Vagina (tissue), 2 donors: ENCODE measurements around the gene LIPG. TPM values are rescaled to one million over a fixed set of nuclear protein-coding genes. Genes with fewer than 3 reads are reported as not detected.

Experiments used
- DNase-seq, 2 donors: peaks; one replicate each; pipeline ENCODE4 v3.0.0-alpha.2; 2017; ENCODE audit errors: extremely low spot score in 2 of 2
- H3K27ac ChIP-seq: fragments of 200-600 bp; sonication (generic); one replicate; pipeline ENCODE4 v1.5.1; 2019
- H3K27me3 ChIP-seq: fragments of 200-600 bp; sonication (generic); one replicate; pipeline ENCODE4 v1.5.1; 2019
- H3K36me3 ChIP-seq, 2 donors: fragments of 200-600 bp; sonication (generic); one replicate each; pipeline ENCODE4 v1.5.1; 2017 to 2019
- H3K4me1 ChIP-seq: fragments of 200-600 bp; sonication (generic); one replicate; pipeline ENCODE4 v1.5.1; 2019
- H3K4me3 ChIP-seq, 2 donors: fragments of 200-600 bp; sonication (generic); 1 replicate in 1 of 2; 2 replicates in 1 of 2; pipeline ENCODE4 v1.5.1; 2016 to 2019
- H3K9me3 ChIP-seq: fragments of 200-600 bp; sonication (generic); one replicate; pipeline ENCODE4 v1.5.1; 2019
- POLR2A ChIP-seq, 2 donors: fragments of 450-650 bp; IDR thresholded peaks; one replicate each; pipeline ENCODE4 v1.6.1; 2017; ENCODE audit warnings: antibody characterized with exemption in 2 of 2, mild to moderate bottlenecking in 2 of 2, moderate library complexity in 2 of 2
- POLR2AphosphoS5 ChIP-seq, 2 donors: sonication (generic); formaldehyde crosslinking; IDR thresholded peaks; one replicate each; pipeline ENCODE4 v1.9.0; 2017; ENCODE audit warnings: antibody characterized with exemption in 2 of 2, mild to moderate bottlenecking in 2 of 2, low read depth in 1 of 2; ENCODE audit not compliant: insufficient read depth in 1 of 2
- intact Hi-C: fragments of 100-400 bp; cut with DNase I; formaldehyde crosslinking; loops from one replicate; pipeline ENCODE4 v1.15.1; 2023
- total RNA-seq: library from RNA; depleted of rRNA; stranded (reverse); fragments of >200 nt; gene quantifications from one replicate; pipeline ENCODE4 v1.2.3, GENCODE V29; 2016
- TF ChIP-seq, protein P1 (sequence below), 3 experiments: fragments of 450-650 bp in 2 of 3; fragments of 200-600 bp in 1 of 3; sonication (generic) in 1 of 3; IDR thresholded peaks; one replicate each; pipeline ENCODE4 v1.5.1; 2017 to 2019; ENCODE audit warnings: antibody characterized with exemption in 3 of 3, mild to moderate bottlenecking in 2 of 3, moderate library complexity in 2 of 3

Gene LIPG
- total RNA-seq, 1 donor from 2014 or later: 1.7 TPM

GRCh38 chr18:49534846-49535601 is 26.8 kb upstream of the LIPG start:
- Histone ChIP-seq H3K4me3 (no peak overlapping the region), H3K36me3 (no peaks in the 10 kb centered on the region), H3K27me3 (no peaks in the 10 kb centered on the region), H3K27ac (no peak overlapping the region), H3K9me3 (no peaks in the 10 kb centered on the region), H3K4me1 (no peaks in the 10 kb centered on the region)
- no peak for DNase-seq
- TF ChIP-seq, protein P1, sequence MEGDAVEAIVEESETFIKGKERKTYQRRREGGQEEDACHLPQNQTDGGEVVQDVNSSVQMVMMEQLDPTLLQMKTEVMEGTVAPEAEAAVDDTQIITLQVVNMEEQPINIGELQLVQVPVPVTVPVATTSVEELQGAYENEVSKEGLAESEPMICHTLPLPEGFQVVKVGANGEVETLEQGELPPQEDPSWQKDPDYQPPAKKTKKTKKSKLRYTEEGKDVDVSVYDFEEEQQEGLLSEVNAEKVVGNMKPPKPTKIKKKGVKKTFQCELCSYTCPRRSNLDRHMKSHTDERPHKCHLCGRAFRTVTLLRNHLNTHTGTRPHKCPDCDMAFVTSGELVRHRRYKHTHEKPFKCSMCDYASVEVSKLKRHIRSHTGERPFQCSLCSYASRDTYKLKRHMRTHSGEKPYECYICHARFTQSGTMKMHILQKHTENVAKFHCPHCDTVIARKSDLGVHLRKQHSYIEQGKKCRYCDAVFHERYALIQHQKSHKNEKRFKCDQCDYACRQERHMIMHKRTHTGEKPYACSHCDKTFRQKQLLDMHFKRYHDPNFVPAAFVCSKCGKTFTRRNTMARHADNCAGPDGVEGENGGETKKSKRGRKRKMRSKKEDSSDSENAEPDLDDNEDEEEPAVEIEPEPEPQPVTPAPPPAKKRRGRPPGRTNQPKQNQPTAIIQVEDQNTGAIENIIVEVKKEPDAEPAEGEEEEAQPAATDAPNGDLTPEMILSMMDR (IDR thresholded peaks at IDR 0.05): no peak
- TF ChIP-seq POLR2A (IDR thresholded peaks at IDR 0.05) (no peak), POLR2AphosphoS5 (IDR thresholded peaks at IDR 0.05; ENCODE audit: insufficient read depth in 1 of 2, low read depth in 1 of 2) (no peak)
- intact Hi-C loops: no loop called here

- no peak overlapping the region for H3K27ac ChIP-seq
- no peaks in the 10 kb centered on the region for H3K9me3 ChIP-seq
- H3K4me1 ChIP-seq: no peaks in the 10 kb centered on the region
- no peak for DNase-seq
- no peak for TF ChIP-seq POLR2A (IDR thresholded peaks at IDR 0.05)
- no peak for TF ChIP-seq POLR2AphosphoS5 (IDR thresholded peaks at IDR 0.05; ENCODE audit: insufficient read depth in 1 of 2, low read depth in 1 of 2)
- TF ChIP-seq, protein P1 (IDR thresholded peaks at IDR 0.05): no peak
- no peaks in the 10 kb centered on the region for H3K36me3 ChIP-seq
- no peaks in the 10 kb centered on the region for H3K27me3 ChIP-seq
- intact Hi-C loops: no loop called here
- no peak overlapping the region for H3K4me3 ChIP-seq
Observed at GRCh38 chr18:49537232-49537896, 24.5 kb upstream of the LIPG start.

DNA sequence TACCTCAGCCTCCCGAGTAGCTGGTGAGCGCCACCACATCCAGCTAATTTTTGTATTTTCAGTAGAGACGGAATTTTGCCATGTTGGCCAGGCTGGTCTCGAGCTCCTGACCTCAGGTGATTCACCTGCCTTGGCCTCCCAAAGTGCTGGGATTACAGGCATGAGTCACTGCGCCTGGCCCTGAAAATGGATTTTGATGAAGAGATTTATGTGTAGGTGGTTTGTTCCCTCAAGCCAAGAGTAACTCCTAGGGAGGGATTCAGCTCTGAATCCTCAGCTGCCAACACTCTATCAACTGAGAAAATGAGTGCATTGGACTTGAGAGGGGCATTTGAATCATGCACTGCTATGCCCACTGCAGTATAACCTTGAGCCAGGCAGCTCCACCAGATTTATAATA is 17.5 kb upstream of the LIPG start:
- Histone ChIP-seq H3K4me1 (no peaks in the 10 kb centered on the region), H3K27ac (no peak overlapping the region), H3K4me3 (no peak overlapping the region), H3K9me3 (no peaks in the 10 kb centered on the region), H3K36me3 (no peaks in the 10 kb centered on the region), H3K27me3 (no peaks in the 10 kb centered on the region)
- intact Hi-C loops: no loop called here
- TF ChIP-seq, protein P1 (IDR thresholded peaks at IDR 0.05): no peak
- TF ChIP-seq POLR2AphosphoS5 (IDR thresholded peaks at IDR 0.05; ENCODE audit: insufficient read depth in 1 of 2, low read depth in 1 of 2) (no peak), POLR2A (IDR thresholded peaks at IDR 0.05) (no peak)
- no peak for DNase-seq

GRCh38 chr18:49546278-49546677 is 15.6 kb upstream of the LIPG start:
- H3K4me1 ChIP-seq: no peaks in the 10 kb centered on the region
- H3K27ac ChIP-seq: no peak overlapping the region
- no peaks in the 10 kb centered on the region for H3K27me3 ChIP-seq
- intact Hi-C loops: no loop called here
- H3K9me3 ChIP-seq: no peaks in the 10 kb centered on the region
- no peak for DNase-seq
- H3K4me3 ChIP-seq: no peak overlapping the region
- no peaks in the 10 kb centered on the region for H3K36me3 ChIP-seq
- TF ChIP-seq, protein P1 (IDR thresholded peaks at IDR 0.05): no peak
- TF ChIP-seq POLR2AphosphoS5 (IDR thresholded peaks at IDR 0.05; ENCODE audit: insufficient read depth in 1 of 2, low read depth in 1 of 2): no peak
- no peak for TF ChIP-seq POLR2A (IDR thresholded peaks at IDR 0.05)
